ENCODE data around the gene CFAP97D1. TPM values are rescaled to one million over a fixed set of nuclear protein-coding genes. Genes with fewer than 3 reads are reported as not detected.

The CFAP97D1 gene
- polyA plus RNA-seq (2011; rRNA removed), result 0.02 TPM in 1 of 2 replicates, not detected in the other
- not detected in 2 replicates for polyA minus RNA-seq (2011; rRNA and poly(A)+ RNA removed)

DNA sequence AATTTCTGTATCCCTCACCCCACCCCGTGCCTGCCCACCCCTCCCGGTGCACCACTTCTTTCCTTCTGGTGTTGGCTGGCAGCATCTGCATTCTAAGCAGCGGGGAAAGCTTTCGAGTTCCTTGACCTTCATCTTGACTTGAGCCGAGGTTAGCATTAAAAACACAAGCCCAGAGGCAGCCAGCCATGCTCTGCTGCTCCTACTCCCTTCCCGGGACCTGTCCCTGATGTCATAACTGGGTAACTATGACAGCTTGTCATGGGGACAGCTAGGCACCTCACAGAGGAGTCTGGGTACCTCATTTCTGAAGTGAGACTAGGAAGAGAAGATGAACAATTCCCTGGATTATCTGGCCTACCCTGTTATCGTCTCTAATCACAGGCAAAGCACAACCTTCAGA lies at the start of gene CFAP97D1:
Gene CFAP97D1, plus strand, starts transcription at position 301 of the 400 bp plus-strand sequence. Its CDS starts 28 bp downstream, at position 329.
- H3K27me3 ChIP-seq (ENCODE audit: control insufficient read depth, insufficient read depth, low read length), result no peaks in the 10 kb centered on the region
- TF ChIP-seq, protein P1, sequence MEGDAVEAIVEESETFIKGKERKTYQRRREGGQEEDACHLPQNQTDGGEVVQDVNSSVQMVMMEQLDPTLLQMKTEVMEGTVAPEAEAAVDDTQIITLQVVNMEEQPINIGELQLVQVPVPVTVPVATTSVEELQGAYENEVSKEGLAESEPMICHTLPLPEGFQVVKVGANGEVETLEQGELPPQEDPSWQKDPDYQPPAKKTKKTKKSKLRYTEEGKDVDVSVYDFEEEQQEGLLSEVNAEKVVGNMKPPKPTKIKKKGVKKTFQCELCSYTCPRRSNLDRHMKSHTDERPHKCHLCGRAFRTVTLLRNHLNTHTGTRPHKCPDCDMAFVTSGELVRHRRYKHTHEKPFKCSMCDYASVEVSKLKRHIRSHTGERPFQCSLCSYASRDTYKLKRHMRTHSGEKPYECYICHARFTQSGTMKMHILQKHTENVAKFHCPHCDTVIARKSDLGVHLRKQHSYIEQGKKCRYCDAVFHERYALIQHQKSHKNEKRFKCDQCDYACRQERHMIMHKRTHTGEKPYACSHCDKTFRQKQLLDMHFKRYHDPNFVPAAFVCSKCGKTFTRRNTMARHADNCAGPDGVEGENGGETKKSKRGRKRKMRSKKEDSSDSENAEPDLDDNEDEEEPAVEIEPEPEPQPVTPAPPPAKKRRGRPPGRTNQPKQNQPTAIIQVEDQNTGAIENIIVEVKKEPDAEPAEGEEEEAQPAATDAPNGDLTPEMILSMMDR (IDR thresholded peaks at IDR 0.05; ENCODE audit: low read depth, low read length), result no peak
- CTCF ChIA-PET, result interaction anchor here (0.7 kb wide), 1 partner anchor 12 kb away, joined by 4 read pairs; no protein-coding TSS in a partner anchor
- H3K27ac ChIP-seq (ENCODE audit: low read depth, low read length), result no peak within 1 kb of the TSS
- no peak for DNase-seq (ENCODE audit: low read depth, low spot score)
- POLR2A ChIA-PET, result no interaction called here
- peak within 1 kb of the TSS; percentile 86 for H3K4me3 ChIP-seq (ENCODE audit: low read depth, low read length)
- H3K9me3 ChIP-seq (ENCODE audit: control insufficient read depth, insufficient read depth, low read length), result no peaks in the 10 kb centered on the region

DNA sequence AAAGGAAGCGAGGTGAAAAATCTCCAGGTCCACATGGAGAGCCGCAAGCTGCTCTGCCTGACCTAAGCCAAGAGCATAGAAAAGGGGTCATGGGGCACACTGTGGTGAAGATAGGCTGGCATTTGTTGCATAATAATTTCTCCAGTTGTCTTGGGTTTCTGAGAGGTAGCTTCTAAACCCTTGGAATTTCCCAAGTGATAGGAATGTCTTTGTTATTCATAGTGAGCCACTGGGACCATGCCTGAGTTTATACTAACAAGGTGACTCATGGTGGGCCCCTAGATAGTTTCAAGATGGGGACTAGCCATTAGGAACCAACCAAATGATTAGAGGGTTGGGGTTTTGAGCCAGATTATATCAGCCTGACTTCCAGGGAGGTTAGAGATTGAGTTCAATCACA lies 47.3 kb upstream of the CFAP97D1 start:
- TF ChIP-seq, protein P1 (IDR thresholded peaks at IDR 0.05; ENCODE audit: low read depth, low read length), result no peak
- H3K27me3 ChIP-seq (ENCODE audit: control insufficient read depth, insufficient read depth, low read length), result no peaks in the 10 kb centered on the region
- DNase-seq (ENCODE audit: low read depth, low spot score), result peak; percentile 55
- ChIA-PET CTCF (interaction anchor here (1.4 to 2.3 kb wide), 4 partner anchors 9 to 38 kb away, joined by 3 to 7 read pairs (median 5); no protein-coding TSS in a partner anchor), POLR2A (interaction anchor here (0.6 to 1.5 kb wide), 2 partner anchors 25 to 327 kb away, joined by 3 read pairs; no protein-coding TSS in a partner anchor)
- H3K27ac ChIP-seq (ENCODE audit: low read depth, low read length), result peak overlapping the region; percentile 47
- no peaks in the 10 kb centered on the region for H3K9me3 ChIP-seq (ENCODE audit: control insufficient read depth, insufficient read depth, low read length)
- H3K4me3 ChIP-seq (ENCODE audit: low read depth, low read length), result no peak overlapping the region

DNA sequence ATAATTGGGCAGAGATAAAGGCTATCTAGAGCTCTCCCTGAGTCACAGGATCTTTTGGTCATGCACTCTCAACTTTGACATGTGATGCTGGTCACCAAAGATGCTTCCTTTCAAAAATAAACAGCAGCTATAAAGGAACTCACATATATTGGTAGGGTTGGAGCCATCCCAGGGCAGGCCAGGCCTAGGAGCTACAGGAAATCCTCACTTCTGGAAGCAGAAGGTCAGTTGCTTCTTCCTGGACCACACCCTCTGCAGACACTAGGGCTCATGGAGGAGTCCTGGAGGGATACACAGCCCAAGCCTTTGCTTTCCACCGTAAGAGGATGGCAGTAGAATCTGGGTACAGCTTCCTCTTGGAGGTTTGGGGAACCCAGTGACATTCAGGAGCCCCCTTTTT lies 46.3 kb upstream of the CFAP97D1 start:
- Histone ChIP-seq H3K27me3 (ENCODE audit: control insufficient read depth, insufficient read depth, low read length) (no peaks in the 10 kb centered on the region), H3K4me3 (ENCODE audit: low read depth, low read length) (no peak overlapping the region), H3K27ac (ENCODE audit: low read depth, low read length) (no peak overlapping the region), H3K9me3 (ENCODE audit: control insufficient read depth, insufficient read depth, low read length) (no peaks in the 10 kb centered on the region)
- no peak for DNase-seq (ENCODE audit: low read depth, low spot score)
- TF ChIP-seq, protein P1 (IDR thresholded peaks at IDR 0.05; ENCODE audit: low read depth, low read length), result no peak
- ChIA-PET CTCF (interaction anchor here (0.9 to 2.3 kb wide), 5 partner anchors 21 to 57 kb away, joined by 3 to 7 read pairs (median 5); no protein-coding TSS in a partner anchor), POLR2A (interaction anchor here (1.5 kb wide), 1 partner anchor 24 kb away, joined by 3 read pairs; no protein-coding TSS in a partner anchor)

DNA sequence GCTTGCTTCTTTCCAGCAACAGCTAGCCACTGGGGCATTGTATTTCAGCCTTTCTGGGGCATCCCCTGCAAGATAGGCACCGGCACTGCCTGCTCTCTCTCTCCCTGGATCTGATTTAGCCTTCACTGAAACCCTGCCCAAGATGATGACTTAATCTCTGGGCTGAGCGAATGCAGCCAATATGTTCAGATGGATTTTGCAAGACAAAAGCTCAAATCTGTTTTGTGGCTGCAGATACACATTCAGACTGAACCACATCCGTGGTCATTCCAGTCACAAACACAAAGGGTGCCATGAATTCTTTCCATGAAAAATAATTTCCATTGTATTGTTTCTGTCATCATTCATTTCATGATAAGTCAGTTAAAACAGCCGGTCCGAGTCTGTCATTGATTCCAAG lies 45.9 kb upstream of the CFAP97D1 start:
- POLR2A ChIA-PET, result interaction anchor here (1.5 kb wide), 1 partner anchor 24 kb away, joined by 3 read pairs; no protein-coding TSS in a partner anchor
- H3K27ac ChIP-seq (ENCODE audit: low read depth, low read length), result no peak overlapping the region
- CTCF ChIA-PET, result interaction anchor here (0.9 to 1.4 kb wide), 3 partner anchors 32 to 57 kb away, joined by 3 to 5 read pairs (median 3); no protein-coding TSS in a partner anchor
- no peaks in the 10 kb centered on the region for H3K9me3 ChIP-seq (ENCODE audit: control insufficient read depth, insufficient read depth, low read length)
- no peak overlapping the region for H3K4me3 ChIP-seq (ENCODE audit: low read depth, low read length)
- no peaks in the 10 kb centered on the region for H3K27me3 ChIP-seq (ENCODE audit: control insufficient read depth, insufficient read depth, low read length)
- DNase-seq (ENCODE audit: low read depth, low spot score), result no peak
- TF ChIP-seq, protein P1 (IDR thresholded peaks at IDR 0.05; ENCODE audit: low read depth, low read length), result no peak

DNA sequence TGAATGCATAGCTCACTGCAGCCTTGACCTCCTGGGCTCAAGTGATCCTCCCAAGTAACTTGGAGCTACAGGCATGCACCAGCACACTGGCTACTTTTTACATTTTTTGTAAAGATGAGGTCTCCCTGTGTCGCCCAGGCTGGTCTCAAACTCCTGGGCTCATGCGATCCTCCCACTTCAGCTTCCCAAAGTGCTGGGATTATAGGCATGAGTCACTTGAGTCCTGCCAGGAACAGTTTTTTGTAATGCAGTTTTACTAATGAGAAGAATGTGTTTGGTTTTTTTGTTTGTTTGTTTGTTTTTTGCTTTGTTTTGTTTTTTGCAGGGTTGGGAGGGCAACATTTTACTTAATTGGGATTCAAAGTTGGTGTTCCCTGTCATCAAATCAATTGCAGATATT lies 43.8 kb upstream of the CFAP97D1 start:
- TF ChIP-seq, protein P1 (IDR thresholded peaks at IDR 0.05; ENCODE audit: low read depth, low read length), result no peak
- Histone ChIP-seq H3K27me3 (ENCODE audit: control insufficient read depth, insufficient read depth, low read length) (no peaks in the 10 kb centered on the region), H3K27ac (ENCODE audit: low read depth, low read length) (no peak overlapping the region), H3K9me3 (ENCODE audit: control insufficient read depth, insufficient read depth, low read length) (no peaks in the 10 kb centered on the region), H3K4me3 (ENCODE audit: low read depth, low read length) (no peak overlapping the region)
- no peak for DNase-seq (ENCODE audit: low read depth, low spot score)
- ChIA-PET CTCF (interaction anchor here (0.6 to 1.5 kb wide), 4 partner anchors 24 to 160 kb away, joined by 3 to 6 read pairs (median 4); no protein-coding TSS in a partner anchor), POLR2A (no interaction called here)
